ENCODE measurements around the gene FBLN2.

FBLN2 gene

GRCh38 chr3:13613343-13614190 is 64.6 kb downstream of the FBLN2 start:
- Histone ChIP-seq H3K27me3 (replicated peaks in 2 of 5; ENCODE audit: control insufficient read depth in 4 of 5, insufficient read depth in 5 of 5, low read length in 4 of 5) (no peaks in the 10 kb centered on the region), H3K36me3 (ENCODE audit: control insufficient read depth in 4 of 4, insufficient read depth in 4 of 4, low read length in 3 of 4) (no peaks in the 10 kb centered on the region), H3K9me3 (ENCODE audit: control extremely low read depth in 1 of 5, control insufficient read depth in 4 of 5, insufficient read depth in 2 of 5, low read depth in 1 of 5, low read length in 4 of 5) (no peaks in the 10 kb centered on the region), H3K27ac (ENCODE audit: insufficient read depth in 1 of 2, low read depth in 1 of 2, low read length in 2 of 2, poor library complexity in 1 of 2, severe bottlenecking in 2 of 2) (no peak overlapping the region), H3K4me1 (ENCODE audit: control extremely low read depth in 1 of 4, control insufficient read depth in 4 of 4, insufficient read depth in 4 of 4, low read length in 3 of 4) (no peaks in the 10 kb centered on the region), H3K4me3 (ENCODE audit: control insufficient read depth in 1 of 7, extremely low read depth in 1 of 7, insufficient read depth in 4 of 7, low read depth in 2 of 7, low read length in 6 of 7) (no peak overlapping the region)
- 97% methylated on average over 13 of the region's 14 CpGs for WGBS (ENCODE audit: insufficient coverage)
- ChIA-PET CTCF (interaction anchor here (0.6 kb wide), 1 partner anchor 13 kb away, joined by 3 read pairs; no protein-coding TSS in a partner anchor), POLR2A (no interaction called here)
- no peak for DNase-seq

GRCh38 chr3:13614607-13615006 is 65.7 kb downstream of the FBLN2 start:
- ChIA-PET POLR2A (no interaction called here), CTCF (no interaction called here)
- Histone ChIP-seq H3K27me3 (replicated peaks in 2 of 5; ENCODE audit: control insufficient read depth in 4 of 5, insufficient read depth in 5 of 5, low read length in 4 of 5) (no peaks in the 10 kb centered on the region), H3K36me3 (ENCODE audit: control insufficient read depth in 4 of 4, insufficient read depth in 4 of 4, low read length in 3 of 4) (no peaks in the 10 kb centered on the region), H3K9me3 (ENCODE audit: control extremely low read depth in 1 of 5, control insufficient read depth in 4 of 5, insufficient read depth in 2 of 5, low read depth in 1 of 5, low read length in 4 of 5) (no peaks in the 10 kb centered on the region), H3K4me1 (ENCODE audit: control extremely low read depth in 1 of 4, control insufficient read depth in 4 of 4, insufficient read depth in 4 of 4, low read length in 3 of 4) (no peaks in the 10 kb centered on the region), H3K27ac (ENCODE audit: insufficient read depth in 1 of 2, low read depth in 1 of 2, low read length in 2 of 2, poor library complexity in 1 of 2, severe bottlenecking in 2 of 2) (no peak overlapping the region), H3K4me3 (ENCODE audit: control insufficient read depth in 1 of 7, extremely low read depth in 1 of 7, insufficient read depth in 4 of 7, low read depth in 2 of 7, low read length in 6 of 7) (no peak overlapping the region)
- 100% methylated on average over 2 of the region's 2 CpGs for WGBS (ENCODE audit: insufficient coverage)
- no peak for DNase-seq

GRCh38 chr3:13615019-13615528 is 66.1 kb downstream of the FBLN2 start:
- no peaks in the 10 kb centered on the region for H3K4me1 ChIP-seq (ENCODE audit: control extremely low read depth in 1 of 4, control insufficient read depth in 4 of 4, insufficient read depth in 4 of 4, low read length in 3 of 4)
- H3K4me3 ChIP-seq (ENCODE audit: control insufficient read depth in 1 of 7, extremely low read depth in 1 of 7, insufficient read depth in 4 of 7, low read depth in 2 of 7, low read length in 6 of 7): no peak overlapping the region
- no peaks in the 10 kb centered on the region for H3K9me3 ChIP-seq (ENCODE audit: control extremely low read depth in 1 of 5, control insufficient read depth in 4 of 5, insufficient read depth in 2 of 5, low read depth in 1 of 5, low read length in 4 of 5)
- no peak overlapping the region for H3K27ac ChIP-seq (ENCODE audit: insufficient read depth in 1 of 2, low read depth in 1 of 2, low read length in 2 of 2, poor library complexity in 1 of 2, severe bottlenecking in 2 of 2)
- H3K36me3 ChIP-seq (ENCODE audit: control insufficient read depth in 4 of 4, insufficient read depth in 4 of 4, low read length in 3 of 4): no peaks in the 10 kb centered on the region
- POLR2A ChIA-PET: no interaction called here
- CTCF ChIA-PET: no interaction called here
- no peaks in the 10 kb centered on the region for H3K27me3 ChIP-seq (replicated peaks in 2 of 5; ENCODE audit: control insufficient read depth in 4 of 5, insufficient read depth in 5 of 5, low read length in 4 of 5)
- no peak for DNase-seq
- 100% methylated on average over 4 of the region's 4 CpGs for WGBS (ENCODE audit: insufficient coverage)

GRCh38 chr3:13616359-13616758 is 67.4 kb downstream of the FBLN2 start:
- no peaks in the 10 kb centered on the region for H3K9me3 ChIP-seq (ENCODE audit: control extremely low read depth in 1 of 5, control insufficient read depth in 4 of 5, insufficient read depth in 2 of 5, low read depth in 1 of 5, low read length in 4 of 5)
- H3K27me3 ChIP-seq (replicated peaks in 2 of 5; ENCODE audit: control insufficient read depth in 4 of 5, insufficient read depth in 5 of 5, low read length in 4 of 5): no peaks in the 10 kb centered on the region
- no peak overlapping the region for H3K4me3 ChIP-seq (ENCODE audit: control insufficient read depth in 1 of 7, extremely low read depth in 1 of 7, insufficient read depth in 4 of 7, low read depth in 2 of 7, low read length in 6 of 7)
- H3K36me3 ChIP-seq (ENCODE audit: control insufficient read depth in 4 of 4, insufficient read depth in 4 of 4, low read length in 3 of 4): no peaks in the 10 kb centered on the region
- no peak for DNase-seq
- no peaks in the 10 kb centered on the region for H3K4me1 ChIP-seq (ENCODE audit: control extremely low read depth in 1 of 4, control insufficient read depth in 4 of 4, insufficient read depth in 4 of 4, low read length in 3 of 4)
- CTCF ChIA-PET: no interaction called here
- POLR2A ChIA-PET: no interaction called here
- no peak overlapping the region for H3K27ac ChIP-seq (ENCODE audit: insufficient read depth in 1 of 2, low read depth in 1 of 2, low read length in 2 of 2, poor library complexity in 1 of 2, severe bottlenecking in 2 of 2)
- 100% methylated on average over 5 of the region's 7 CpGs for WGBS (ENCODE audit: insufficient coverage)

GRCh38 chr3:13617097-13617738 is 68.3 kb downstream of the FBLN2 start:
- CTCF ChIA-PET: interaction anchor here (1.2 kb wide), 2 partner anchors 12 to 27 kb away, joined by 3 read pairs; no protein-coding TSS in a partner anchor
- POLR2A ChIA-PET: no interaction called here

GRCh38 chr3:13617981-13618380 is 69.1 kb downstream of the FBLN2 start:
- WGBS (ENCODE audit: insufficient coverage): 95% methylated on average over 10 of the region's 10 CpGs
- CTCF ChIA-PET: interaction anchor here (0.9 to 1.4 kb wide), 5 partner anchors 13 to 121 kb away, joined by 3 read pairs; no protein-coding TSS in a partner anchor
- Histone ChIP-seq H3K4me3 (ENCODE audit: control insufficient read depth in 1 of 7, extremely low read depth in 1 of 7, insufficient read depth in 4 of 7, low read depth in 2 of 7, low read length in 6 of 7) (no peak overlapping the region), H3K36me3 (ENCODE audit: control insufficient read depth in 4 of 4, insufficient read depth in 4 of 4, low read length in 3 of 4) (no peaks in the 10 kb centered on the region), H3K4me1 (ENCODE audit: control extremely low read depth in 1 of 4, control insufficient read depth in 4 of 4, insufficient read depth in 4 of 4, low read length in 3 of 4) (no peaks in the 10 kb centered on the region), H3K27ac (ENCODE audit: insufficient read depth in 1 of 2, low read depth in 1 of 2, low read length in 2 of 2, poor library complexity in 1 of 2, severe bottlenecking in 2 of 2) (no peak overlapping the region), H3K9me3 (ENCODE audit: control extremely low read depth in 1 of 5, control insufficient read depth in 4 of 5, insufficient read depth in 2 of 5, low read depth in 1 of 5, low read length in 4 of 5) (no peaks in the 10 kb centered on the region), H3K27me3 (replicated peaks in 2 of 5; ENCODE audit: control insufficient read depth in 4 of 5, insufficient read depth in 5 of 5, low read length in 4 of 5) (no peaks in the 10 kb centered on the region)
- no peak for DNase-seq
- POLR2A ChIA-PET: no interaction called here

More at GRCh38 chr3:13617097-13617738, 68.3 kb downstream of the FBLN2 start:
- Histone ChIP-seq H3K27ac (ENCODE audit: insufficient read depth in 1 of 2, low read depth in 1 of 2, low read length in 2 of 2, poor library complexity in 1 of 2, severe bottlenecking in 2 of 2) (no peak overlapping the region), H3K4me3 (ENCODE audit: control insufficient read depth in 1 of 7, extremely low read depth in 1 of 7, insufficient read depth in 4 of 7, low read depth in 2 of 7, low read length in 6 of 7) (no peak overlapping the region), H3K9me3 (ENCODE audit: control extremely low read depth in 1 of 5, control insufficient read depth in 4 of 5, insufficient read depth in 2 of 5, low read depth in 1 of 5, low read length in 4 of 5) (no peaks in the 10 kb centered on the region), H3K27me3 (replicated peaks in 2 of 5; ENCODE audit: control insufficient read depth in 4 of 5, insufficient read depth in 5 of 5, low read length in 4 of 5) (no peaks in the 10 kb centered on the region), H3K4me1 (ENCODE audit: control extremely low read depth in 1 of 4, control insufficient read depth in 4 of 4, insufficient read depth in 4 of 4, low read length in 3 of 4) (no peaks in the 10 kb centered on the region), H3K36me3 (ENCODE audit: control insufficient read depth in 4 of 4, insufficient read depth in 4 of 4, low read length in 3 of 4) (no peaks in the 10 kb centered on the region)
- DNase-seq: no peak
- 98% methylated on average over 3 of the region's 3 CpGs for WGBS (ENCODE audit: insufficient coverage)

GRCh38 chr3:13618836-13619235 is 69.9 kb downstream of the FBLN2 start:
- DNase-seq: no peak
- Histone ChIP-seq H3K27me3 (replicated peaks in 2 of 5; ENCODE audit: control insufficient read depth in 4 of 5, insufficient read depth in 5 of 5, low read length in 4 of 5) (no peaks in the 10 kb centered on the region), H3K27ac (ENCODE audit: insufficient read depth in 1 of 2, low read depth in 1 of 2, low read length in 2 of 2, poor library complexity in 1 of 2, severe bottlenecking in 2 of 2) (no peak overlapping the region), H3K9me3 (ENCODE audit: control extremely low read depth in 1 of 5, control insufficient read depth in 4 of 5, insufficient read depth in 2 of 5, low read depth in 1 of 5, low read length in 4 of 5) (no peaks in the 10 kb centered on the region), H3K4me1 (ENCODE audit: control extremely low read depth in 1 of 4, control insufficient read depth in 4 of 4, insufficient read depth in 4 of 4, low read length in 3 of 4) (no peaks in the 10 kb centered on the region), H3K4me3 (ENCODE audit: control insufficient read depth in 1 of 7, extremely low read depth in 1 of 7, insufficient read depth in 4 of 7, low read depth in 2 of 7, low read length in 6 of 7) (no peak overlapping the region), H3K36me3 (ENCODE audit: control insufficient read depth in 4 of 4, insufficient read depth in 4 of 4, low read length in 3 of 4) (no peaks in the 10 kb centered on the region)
- ChIA-PET CTCF (interaction anchor here (0.9 to 1.4 kb wide), 4 partner anchors 28 to 122 kb away, joined by 3 read pairs; no protein-coding TSS in a partner anchor), POLR2A (no interaction called here)
- 100% methylated on average over 3 of the region's 3 CpGs for WGBS (ENCODE audit: insufficient coverage)
